IMR-90 (cell line): ENCODE results near the gene MCTP2. TPM values are rescaled to one million over a fixed set of nuclear protein-coding genes. Genes with fewer than 3 reads are reported as not detected.

ENCODE experiments used
- ATAC-seq: fragments of 200-7000 bp; cut with Tn5 transposase; 2 replicates; pipeline ENCODE4 v1.9.1; 2020; ENCODE audit warnings: low read depth, mild to moderate bottlenecking, moderate library complexity
- BruUV-seq: library from RNA; stranded (reverse); fragments of 400-500 nt; replicated peaks from 2 replicates; lab custom pipeline; 2021; lab: Mats Ljungman, UMichigan
- CTCF ChIA-PET: fragments of 300-600 bp; formaldehyde crosslinking; extraction: SDS; loops from one replicate; lab custom pipeline; 2021; ENCODE audit warnings: antibody characterized with exemption; lab: Yijun Ruan, JAX
- POLR2A ChIA-PET: fragments of 300-600 bp; sonication (Branson Sonifier 250); formaldehyde crosslinking; loops from one replicate; lab custom pipeline; 2022; ENCODE audit warnings: antibody characterized with exemption; ENCODE audit not compliant: unreplicated experiment; lab: Charles Lee
- DNase-seq: peaks from one replicate; pipeline ENCODE4 v3.0.0; 2013
- H2AFZ ChIP-seq: replicated peaks from 2 replicates; pipeline ENCODE3; 2013; ENCODE audit warnings: low read length, mild to moderate bottlenecking; ENCODE audit not compliant: poor library complexity
- H2AK5ac ChIP-seq: 2 replicates; pipeline ENCODE4 v1.6.1; 2013; ENCODE audit warnings: low read depth, low read length, inconsistent platforms
- H2AK9ac ChIP-seq: replicated peaks from 2 replicates; pipeline ENCODE3; 2013; ENCODE audit warnings: mild to moderate bottlenecking, low read depth, low read length, moderate library complexity; ENCODE audit not compliant: poor library complexity
- H2BK120ac ChIP-seq: 2 replicates; pipeline ENCODE4 v1.6.1; 2013; ENCODE audit warnings: low read depth, low read length, inconsistent platforms
- H2BK15ac ChIP-seq: 3 replicates; pipeline ENCODE4 v1.6.1; 2013; ENCODE audit warnings: low read depth, low read length, inconsistent platforms
- H2BK20ac ChIP-seq: 2 replicates; pipeline ENCODE4 v1.6.1; 2013; ENCODE audit warnings: low read depth, mild to moderate bottlenecking, inconsistent platforms, low read length, moderate library complexity
- H2BK5ac ChIP-seq: 2 replicates; pipeline ENCODE4 v1.6.1; 2013; ENCODE audit warnings: mild to moderate bottlenecking, low read depth, low read length, inconsistent platforms; ENCODE audit not compliant: poor library complexity, severe bottlenecking
- H3K14ac ChIP-seq: replicated peaks from 2 replicates; pipeline ENCODE4 v1.6.1; 2013; ENCODE audit warnings: low read depth, low read length, inconsistent platforms
- H3K18ac ChIP-seq: 2 replicates; pipeline ENCODE4 v1.6.1; 2013; ENCODE audit warnings: low read depth, low read length, control low read depth
- H3K23ac ChIP-seq: 2 replicates; pipeline ENCODE4 v1.6.1; 2013; ENCODE audit warnings: low read depth, low read length, inconsistent platforms
- H3K27ac ChIP-seq: 2 replicates; pipeline ENCODE4 v1.5.1; 2013; ENCODE audit warnings: mild to moderate bottlenecking, control low read depth, low read length; ENCODE audit not compliant: insufficient read depth
- H3K27me3 ChIP-seq: 2 replicates; pipeline ENCODE4 v1.6.1; 2013; ENCODE audit warnings: low read length; ENCODE audit not compliant: control insufficient read depth, insufficient read depth
- H3K36me3 ChIP-seq: 2 replicates; pipeline ENCODE4 v1.6.1; 2013; ENCODE audit warnings: low read length, mixed read lengths; ENCODE audit not compliant: control insufficient read depth, insufficient read depth
- H3K4ac ChIP-seq: 2 replicates; pipeline ENCODE4 v1.6.1; 2013; ENCODE audit warnings: low read depth, low read length, inconsistent platforms
- H3K4me1 ChIP-seq: 2 replicates; pipeline ENCODE4 v1.6.1; 2013; ENCODE audit warnings: low read length, mixed read lengths; ENCODE audit not compliant: control insufficient read depth, insufficient read depth
- H3K4me2 ChIP-seq: 2 replicates; pipeline ENCODE4 v1.6.1; 2013; ENCODE audit warnings: low read depth, mild to moderate bottlenecking, control low read depth, low read length, moderate library complexity
- H3K4me3 ChIP-seq: 2 replicates; pipeline ENCODE4 v1.5.1; 2013; ENCODE audit warnings: low read depth, mild to moderate bottlenecking, control low read depth, low read length, moderate library complexity; ENCODE audit not compliant: insufficient read depth
- H3K56ac ChIP-seq: 2 replicates; pipeline ENCODE4 v1.6.1; 2013; ENCODE audit warnings: low read length, inconsistent platforms; ENCODE audit not compliant: insufficient read depth; ENCODE audit errors: extremely low read depth
- H3K79me1 ChIP-seq, 2 experiments: 2 replicates each; pipeline ENCODE4 v1.6.1; 2013; ENCODE audit warnings: low read length in 2 of 2, inconsistent platforms in 1 of 2, low read depth in 1 of 2
- H3K9ac ChIP-seq: 2 replicates; pipeline ENCODE4 v1.6.1; 2013; ENCODE audit warnings: low read depth, low read length, control low read depth
- H3K9me1 ChIP-seq: 2 replicates; pipeline ENCODE4 v1.6.1; 2013; ENCODE audit warnings: low read length, inconsistent platforms; ENCODE audit not compliant: insufficient read depth
- H3K9me3 ChIP-seq: 2 replicates; pipeline ENCODE4 v1.6.1; 2013; ENCODE audit warnings: low read length; ENCODE audit not compliant: control insufficient read depth, insufficient read depth
- H4K20me1 ChIP-seq: 2 replicates; pipeline ENCODE4 v1.6.1; 2013; ENCODE audit warnings: low read length, inconsistent platforms; ENCODE audit not compliant: insufficient read depth
- H4K5ac ChIP-seq: 2 replicates; pipeline ENCODE4 v1.6.1; 2013; ENCODE audit warnings: mild to moderate bottlenecking, low read depth, low read length, control low read depth
- H4K8ac ChIP-seq, 2 experiments: 2 replicates each; pipeline ENCODE4 v1.6.1; 2013; ENCODE audit warnings: low read depth in 2 of 2, low read length in 2 of 2, control low read depth in 1 of 2, inconsistent platforms in 1 of 2
- H4K91ac ChIP-seq: 2 replicates; pipeline ENCODE4 v1.6.1; 2013; ENCODE audit warnings: low read depth, low read length, inconsistent platforms; ENCODE audit not compliant: insufficient read depth
- BHLHE40 ChIP-seq: fragments of 150-350 bp; IDR thresholded peaks from 2 replicates; pipeline ENCODE4 v1.6.1; 2016; ENCODE audit warnings: mild to moderate bottlenecking, low read depth, low read length
- CEBPB ChIP-seq: IDR thresholded peaks from 2 replicates; pipeline ENCODE4 v1.6.1; 2012; ENCODE audit warnings: low read depth, low read length, improper control_type of control experiment
- CHD1 ChIP-seq: IDR thresholded peaks from 2 replicates; pipeline ENCODE4 v1.6.1; 2012; ENCODE audit warnings: low read depth, low read length, improper control_type of control experiment
- FOS ChIP-seq: fragments of 150-350 bp; IDR thresholded peaks from 2 replicates; pipeline ENCODE4 v1.6.1; 2016; ENCODE audit warnings: low read depth, low read length
- MAFK ChIP-seq: IDR thresholded peaks from 2 replicates; pipeline ENCODE4 v1.6.1; 2012; ENCODE audit warnings: low read depth, low read length, improper control_type of control experiment
- MAZ ChIP-seq: IDR thresholded peaks from 2 replicates; pipeline ENCODE4 v1.6.1; 2012; ENCODE audit warnings: low read depth, mild to moderate bottlenecking, low read length, improper control_type of control experiment, moderate library complexity, borderline replicate concordance
- MXI1 ChIP-seq: IDR thresholded peaks from 2 replicates; pipeline ENCODE4 v1.6.1; 2012; ENCODE audit warnings: low read depth, mild to moderate bottlenecking, low read length, moderate library complexity, borderline replicate concordance
- NFE2L2 ChIP-seq: fragments of 150-350 bp; IDR thresholded peaks from 2 replicates; pipeline ENCODE4 v1.6.1; 2016; ENCODE audit warnings: low read depth, mild to moderate bottlenecking, low read length
- POLR2A ChIP-seq: IDR thresholded peaks from 2 replicates; pipeline ENCODE4 v1.6.1; 2012; ENCODE audit warnings: mild to moderate bottlenecking, low read depth, low read length
- RAD21 ChIP-seq: IDR thresholded peaks from 2 replicates; pipeline ENCODE4 v1.6.1; 2012; ENCODE audit warnings: low read length, improper control_type of control experiment
- RCOR1 ChIP-seq: IDR thresholded peaks from 2 replicates; pipeline ENCODE4 v1.6.1; 2012; ENCODE audit warnings: mild to moderate bottlenecking, low read length, improper control_type of control experiment; ENCODE audit not compliant: insufficient replicate concordance
- RFX5 ChIP-seq: IDR thresholded peaks from 2 replicates; pipeline ENCODE4 v1.8.0; 2012; ENCODE audit warnings: low read depth, mild to moderate bottlenecking, low read length, moderate library complexity
- SMC3 ChIP-seq: fragments of 150-350 bp; IDR thresholded peaks from 2 replicates; pipeline ENCODE4 v1.6.1; 2016; ENCODE audit warnings: low read depth, mild to moderate bottlenecking, antibody characterized with exemption, low read length, moderate library complexity
- WGBS, 2 experiments: methylation state at CpG; one replicate each; pipeline versions ENCODE4 v1.1.5 to v1.1.7; 2013; ENCODE audit warnings: missing lambda C conversion rate in 2 of 2; ENCODE audit not compliant: insufficient read length in 1 of 2; ENCODE audit errors: extremely low coverage in 2 of 2; 5-methylcytosine and 5-hydroxymethylcytosine counted together
- dilution Hi-C: fragments of 300-500 bp; cut with HindIII; formaldehyde crosslinking; loops from one replicate; pipeline ENCODE4 v1.14.3; 2018; ENCODE audit warnings: low sequenced_read_pairs; ENCODE audit not compliant: unreplicated experiment
- in situ Hi-C: fragments of 300-500 bp; cut with MboI; formaldehyde crosslinking; loops from 3 replicates; pipeline ENCODE4 v1.14.3; 2019; ENCODE audit warnings: low sequenced_read_pairs, inconsistent platforms, mixed read lengths
- intact Hi-C: fragments of 100-400 bp; cut with micrococcal nuclease; formaldehyde crosslinking; loops from 2 replicates; pipeline ENCODE4 v1.10.0; 2022
- polyA plus RNA-seq, 3 experiments: library from polyadenylated mRNA; depleted of rRNA; stranded (reverse); fragments of >200 nt; gene quantifications; 2 replicates each; pipeline ENCODE4 v1.2.3, GENCODE V29; 2012; ENCODE audit warnings: low replicate concordance in 1 of 3
- total RNA-seq: library from RNA; depleted of rRNA; stranded (reverse); fragments of >200 nt; gene quantifications from 2 replicates; pipeline ENCODE4 v1.2.3, GENCODE V29; 2012
- TF ChIP-seq, protein P1 (sequence below): fragments of 150-350 bp; IDR thresholded peaks from 2 replicates; pipeline ENCODE4 v1.6.1; 2016; ENCODE audit warnings: low read depth, mild to moderate bottlenecking, low read length, moderate library complexity, borderline replicate concordance
- TF ChIP-seq, protein P2 (sequence below): fragments of 150-350 bp; IDR thresholded peaks from 2 replicates; pipeline ENCODE4 v1.6.1; 2017; ENCODE audit warnings: mild to moderate bottlenecking, antibody characterized with exemption, low read length, low read depth
- TF ChIP-seq, protein P3 (sequence below): conservative IDR thresholded peaks from 2 replicates; pipeline ENCODE4 v1.5.1; 2012; ENCODE audit warnings: mild to moderate bottlenecking, low read depth, low read length, improper control_type of control experiment

The MCTP2 gene
- total and polyA plus RNA-seq, 2 of the 4 experiments (the other 2 are of a cell fraction) = 5.1 to 9.9 TPM

DNA sequence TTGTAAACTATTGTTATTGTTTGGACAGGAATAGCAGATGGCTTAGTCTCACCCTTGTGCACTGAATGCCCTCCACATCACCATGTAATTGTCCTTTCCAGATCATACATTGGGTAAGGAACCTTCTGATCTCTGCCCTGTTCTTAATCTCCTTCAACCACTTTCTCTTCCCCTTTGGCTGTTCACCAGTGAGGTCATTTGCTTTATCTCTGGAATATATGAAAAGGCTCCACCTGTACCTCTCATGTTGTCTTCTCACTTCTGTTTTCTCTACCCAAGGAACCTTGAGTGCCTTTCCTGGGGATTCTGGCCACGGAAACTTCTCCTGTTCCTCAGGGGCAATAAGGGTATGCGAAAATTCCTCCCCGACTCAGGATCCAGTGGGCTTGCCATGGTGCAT lies 28.5 kb downstream of the MCTP2 start:
- Histone ChIP-seq H3K79me1 (peaks cover 4 to 10% of the 10 kb centered on the region in 2 experiments; a peak in 2 of 4 replicates), H2BK15ac (no peak overlapping the region), H3K4me3 (no peak overlapping the region), H2BK120ac (no peak overlapping the region), H4K8ac (no peak overlapping the region), H2AK5ac (peak overlapping the region; percentile 25; the same call in 1 of the 2 replicates), H3K4me2 (no peak overlapping the region), H3K18ac (no peak overlapping the region), H3K23ac (no peak overlapping the region), H3K4ac (no peak overlapping the region; the same call in 1 of the 2 replicates), H3K14ac (no peak overlapping the region), H3K27me3 (no peaks in the 10 kb centered on the region), H2AK9ac (no peak overlapping the region), H3K36me3 (no peaks in the 10 kb centered on the region), H4K91ac (no peak overlapping the region), H4K5ac (no peak overlapping the region), H4K20me1 (no peaks in the 10 kb centered on the region; the same call in 1 of the 2 replicates), H2AFZ (no peak overlapping the region), H3K9me3 (no peaks in the 10 kb centered on the region), H3K27ac (no peak overlapping the region), H3K4me1 (peaks cover 9% of the 10 kb centered on the region), H3K9ac (no peak overlapping the region), H3K9me1 (peaks cover 2% of the 10 kb centered on the region; the same call in 1 of the 2 replicates), H2BK5ac (no peak overlapping the region), H3K56ac (no peak overlapping the region), H2BK20ac (no peak overlapping the region)
- CTCF ChIA-PET = no interaction called here
- dilution Hi-C loops = no loop called here
- intact Hi-C loops = no loop called here
- WGBS, 2 experiments = no CpG with 5 or more reads among the region's 3 CpGs
- in situ Hi-C loops = no loop called here
- DNase-seq = no peak
- BruUV-seq = no TSS peak
- no peak for ATAC-seq
- no peak for TF ChIP-seq NFE2L2
- TF ChIP-seq, protein P1, sequence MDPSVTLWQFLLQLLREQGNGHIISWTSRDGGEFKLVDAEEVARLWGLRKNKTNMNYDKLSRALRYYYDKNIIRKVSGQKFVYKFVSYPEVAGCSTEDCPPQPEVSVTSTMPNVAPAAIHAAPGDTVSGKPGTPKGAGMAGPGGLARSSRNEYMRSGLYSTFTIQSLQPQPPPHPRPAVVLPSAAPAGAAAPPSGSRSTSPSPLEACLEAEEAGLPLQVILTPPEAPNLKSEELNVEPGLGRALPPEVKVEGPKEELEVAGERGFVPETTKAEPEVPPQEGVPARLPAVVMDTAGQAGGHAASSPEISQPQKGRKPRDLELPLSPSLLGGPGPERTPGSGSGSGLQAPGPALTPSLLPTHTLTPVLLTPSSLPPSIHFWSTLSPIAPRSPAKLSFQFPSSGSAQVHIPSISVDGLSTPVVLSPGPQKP = no peak
- TF ChIP-seq SMC3 = no peak
- TF ChIP-seq RAD21 = no peak
- TF ChIP-seq CHD1 = no peak
- TF ChIP-seq MXI1 = no peak
- no peak for TF ChIP-seq POLR2A
- no peak for TF ChIP-seq RFX5
- TF ChIP-seq, protein P2, sequence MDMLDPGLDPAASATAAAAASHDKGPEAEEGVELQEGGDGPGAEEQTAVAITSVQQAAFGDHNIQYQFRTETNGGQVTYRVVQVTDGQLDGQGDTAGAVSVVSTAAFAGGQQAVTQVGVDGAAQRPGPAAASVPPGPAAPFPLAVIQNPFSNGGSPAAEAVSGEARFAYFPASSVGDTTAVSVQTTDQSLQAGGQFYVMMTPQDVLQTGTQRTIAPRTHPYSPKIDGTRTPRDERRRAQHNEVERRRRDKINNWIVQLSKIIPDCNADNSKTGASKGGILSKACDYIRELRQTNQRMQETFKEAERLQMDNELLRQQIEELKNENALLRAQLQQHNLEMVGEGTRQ = no peak
- TF ChIP-seq MAFK = no peak
- TF ChIP-seq, protein P3, sequence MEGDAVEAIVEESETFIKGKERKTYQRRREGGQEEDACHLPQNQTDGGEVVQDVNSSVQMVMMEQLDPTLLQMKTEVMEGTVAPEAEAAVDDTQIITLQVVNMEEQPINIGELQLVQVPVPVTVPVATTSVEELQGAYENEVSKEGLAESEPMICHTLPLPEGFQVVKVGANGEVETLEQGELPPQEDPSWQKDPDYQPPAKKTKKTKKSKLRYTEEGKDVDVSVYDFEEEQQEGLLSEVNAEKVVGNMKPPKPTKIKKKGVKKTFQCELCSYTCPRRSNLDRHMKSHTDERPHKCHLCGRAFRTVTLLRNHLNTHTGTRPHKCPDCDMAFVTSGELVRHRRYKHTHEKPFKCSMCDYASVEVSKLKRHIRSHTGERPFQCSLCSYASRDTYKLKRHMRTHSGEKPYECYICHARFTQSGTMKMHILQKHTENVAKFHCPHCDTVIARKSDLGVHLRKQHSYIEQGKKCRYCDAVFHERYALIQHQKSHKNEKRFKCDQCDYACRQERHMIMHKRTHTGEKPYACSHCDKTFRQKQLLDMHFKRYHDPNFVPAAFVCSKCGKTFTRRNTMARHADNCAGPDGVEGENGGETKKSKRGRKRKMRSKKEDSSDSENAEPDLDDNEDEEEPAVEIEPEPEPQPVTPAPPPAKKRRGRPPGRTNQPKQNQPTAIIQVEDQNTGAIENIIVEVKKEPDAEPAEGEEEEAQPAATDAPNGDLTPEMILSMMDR = no peak
- no peak for TF ChIP-seq BHLHE40
- no peak for TF ChIP-seq FOS
- no peak for TF ChIP-seq RCOR1
- no peak for TF ChIP-seq CEBPB
- no peak for TF ChIP-seq MAZ
- POLR2A ChIA-PET = no interaction called here
